ENCODE measurements around the gene LOC128125822.

LOC128125822 gene

GRCh38 chr6:63538550-63538949 lies 33.7 kb upstream of the LOC128125822 start:
- H3K4me3 Mint-ChIP-seq = no peak overlapping the region
- H3K27ac Mint-ChIP-seq = no peak overlapping the region
- H3K36me3 Mint-ChIP-seq (ENCODE audit: low read depth) = no peaks in the 10 kb centered on the region
- DNase-seq (ENCODE audit: low spot score) = no peak
- H3K27me3 Mint-ChIP-seq (ENCODE audit: low read depth) = peaks cover 38% of the 10 kb centered on the region
- H3K9me3 Mint-ChIP-seq = peaks cover 4% of the 10 kb centered on the region
- peaks cover 12% of the 10 kb centered on the region for H3K4me1 Mint-ChIP-seq (ENCODE audit: low read depth)

- no peak for DNase-seq (ENCODE audit: low spot score)
- Mint-ChIP-seq H3K27me3 (ENCODE audit: low read depth) (peaks cover 54% of the 10 kb centered on the region), H3K27ac (no peak overlapping the region), H3K36me3 (ENCODE audit: low read depth) (no peaks in the 10 kb centered on the region), H3K4me1 (ENCODE audit: low read depth) (peaks cover 5% of the 10 kb centered on the region), H3K9me3 (peaks cover 4% of the 10 kb centered on the region), H3K4me3 (no peak overlapping the region)
Measured at GRCh38 chr6:63543001-63543400, 29.3 kb upstream of the LOC128125822 start.

DNA sequence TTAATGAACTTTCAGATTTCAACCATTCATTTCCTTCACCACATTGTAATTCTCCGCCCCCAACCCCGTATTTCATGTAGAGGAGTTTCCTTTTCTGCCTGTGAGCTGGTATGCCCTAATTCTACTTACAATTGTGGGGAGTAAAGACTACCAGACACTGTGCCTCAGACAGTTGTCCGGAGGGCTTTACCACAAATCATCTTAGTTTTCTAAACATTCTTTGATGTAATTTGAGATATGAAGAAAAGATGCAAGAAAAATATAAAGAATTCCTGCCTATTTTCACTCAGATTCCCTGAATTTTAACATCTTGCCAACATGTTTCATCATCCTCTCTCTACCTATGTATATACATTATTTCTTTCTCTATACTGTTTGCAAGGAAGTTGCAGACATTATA lies 28.3 kb upstream of the LOC128125822 start:
- peaks cover 56% of the 10 kb centered on the region for H3K27me3 Mint-ChIP-seq (ENCODE audit: low read depth)
- H3K4me1 Mint-ChIP-seq (ENCODE audit: low read depth) = peaks cover 5% of the 10 kb centered on the region
- H3K4me3 Mint-ChIP-seq = no peak overlapping the region
- no peak for DNase-seq (ENCODE audit: low spot score)
- H3K36me3 Mint-ChIP-seq (ENCODE audit: low read depth) = no peaks in the 10 kb centered on the region
- H3K27ac Mint-ChIP-seq = no peak overlapping the region
- peaks cover 4% of the 10 kb centered on the region for H3K9me3 Mint-ChIP-seq

DNA sequence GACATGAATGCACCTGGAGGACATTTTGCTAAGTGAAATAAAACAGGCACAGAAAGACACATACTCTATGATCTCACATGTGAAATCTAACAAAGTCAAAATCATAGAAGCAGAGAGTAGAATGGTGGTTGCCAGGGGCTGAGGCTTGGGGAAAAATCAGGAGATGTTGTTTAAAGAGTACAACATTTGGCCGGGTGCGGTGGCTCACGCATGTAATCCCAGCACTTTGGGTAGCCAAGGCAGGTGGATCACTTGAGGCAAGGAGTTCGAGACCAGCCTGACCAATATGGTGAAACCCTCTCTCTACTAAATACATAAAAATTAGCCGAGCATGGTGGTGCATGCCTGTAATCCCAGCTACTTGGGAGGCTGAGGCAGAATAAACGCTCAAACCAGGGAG lies 26.0 kb upstream of the LOC128125822 start:
- Mint-ChIP-seq H3K27ac (no peak overlapping the region), H3K4me3 (no peak overlapping the region), H3K36me3 (ENCODE audit: low read depth) (no peaks in the 10 kb centered on the region), H3K4me1 (ENCODE audit: low read depth) (peaks cover 5% of the 10 kb centered on the region), H3K27me3 (ENCODE audit: low read depth) (peaks cover 37% of the 10 kb centered on the region), H3K9me3 (peaks cover 4% of the 10 kb centered on the region)
- DNase-seq (ENCODE audit: low spot score) = no peak

GRCh38 chr6:63546697-63547096 lies 25.6 kb upstream of the LOC128125822 start:
- no peak overlapping the region for H3K4me3 Mint-ChIP-seq
- DNase-seq (ENCODE audit: low spot score) = no peak
- H3K9me3 Mint-ChIP-seq = peaks cover 4% of the 10 kb centered on the region
- no peak overlapping the region for H3K27ac Mint-ChIP-seq
- H3K4me1 Mint-ChIP-seq (ENCODE audit: low read depth) = peaks cover 5% of the 10 kb centered on the region
- peaks cover 34% of the 10 kb centered on the region for H3K27me3 Mint-ChIP-seq (ENCODE audit: low read depth)
- no peaks in the 10 kb centered on the region for H3K36me3 Mint-ChIP-seq (ENCODE audit: low read depth)

GRCh38 chr6:63549076-63549475 lies 23.2 kb upstream of the LOC128125822 start:
- H3K9me3 Mint-ChIP-seq = no peaks in the 10 kb centered on the region
- peaks cover 13% of the 10 kb centered on the region for H3K4me1 Mint-ChIP-seq (ENCODE audit: low read depth)
- no peaks in the 10 kb centered on the region for H3K36me3 Mint-ChIP-seq (ENCODE audit: low read depth)
- peaks cover 16% of the 10 kb centered on the region for H3K27me3 Mint-ChIP-seq (ENCODE audit: low read depth)
- no peak for DNase-seq (ENCODE audit: low spot score)
- H3K27ac Mint-ChIP-seq = no peak overlapping the region
- no peak overlapping the region for H3K4me3 Mint-ChIP-seq

- Mint-ChIP-seq H3K27ac (no peak overlapping the region), H3K36me3 (ENCODE audit: low read depth) (no peaks in the 10 kb centered on the region), H3K4me3 (peak overlapping the region; percentile 16), H3K27me3 (ENCODE audit: low read depth) (peaks cover 7% of the 10 kb centered on the region), H3K9me3 (no peaks in the 10 kb centered on the region), H3K4me1 (ENCODE audit: low read depth) (peaks cover 15% of the 10 kb centered on the region)
- peak; percentile 19 for DNase-seq (ENCODE audit: low spot score)
Measured at GRCh38 chr6:63553208-63553607, 19.1 kb upstream of the LOC128125822 start.

DNA sequence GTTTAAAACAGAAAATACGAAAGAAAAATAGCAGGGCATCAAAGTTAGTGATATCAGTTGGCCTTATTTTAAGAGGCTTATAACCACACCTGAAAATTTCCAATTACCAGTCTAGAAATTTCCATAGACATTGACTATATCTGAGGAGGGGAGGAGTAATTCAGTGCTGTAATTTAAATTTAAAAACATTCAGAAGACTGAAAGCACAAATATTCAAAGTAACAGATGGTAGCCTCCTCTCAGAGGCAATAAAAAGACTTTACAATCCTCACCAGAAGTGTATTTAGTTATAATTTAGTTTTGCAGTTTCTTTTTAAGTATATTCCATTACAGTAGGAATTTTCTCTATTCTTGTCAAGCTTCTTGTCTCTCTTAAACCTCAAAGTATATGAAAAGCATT lies 18.4 kb upstream of the LOC128125822 start:
- no peak for DNase-seq (ENCODE audit: low spot score)
- Mint-ChIP-seq H3K36me3 (ENCODE audit: low read depth) (no peaks in the 10 kb centered on the region), H3K27ac (no peak overlapping the region), H3K4me1 (ENCODE audit: low read depth) (peaks cover 15% of the 10 kb centered on the region), H3K27me3 (ENCODE audit: low read depth) (peaks cover 10% of the 10 kb centered on the region), H3K4me3 (no peak overlapping the region), H3K9me3 (no peaks in the 10 kb centered on the region)

GRCh38 chr6:63554782-63555181 lies 17.5 kb upstream of the LOC128125822 start:
- Mint-ChIP-seq H3K9me3 (no peaks in the 10 kb centered on the region), H3K27me3 (ENCODE audit: low read depth) (peaks cover 10% of the 10 kb centered on the region), H3K27ac (no peak overlapping the region), H3K4me3 (no peak overlapping the region), H3K4me1 (ENCODE audit: low read depth) (peaks cover 15% of the 10 kb centered on the region), H3K36me3 (ENCODE audit: low read depth) (no peaks in the 10 kb centered on the region)
- DNase-seq (ENCODE audit: low spot score) = no peak

DNA sequence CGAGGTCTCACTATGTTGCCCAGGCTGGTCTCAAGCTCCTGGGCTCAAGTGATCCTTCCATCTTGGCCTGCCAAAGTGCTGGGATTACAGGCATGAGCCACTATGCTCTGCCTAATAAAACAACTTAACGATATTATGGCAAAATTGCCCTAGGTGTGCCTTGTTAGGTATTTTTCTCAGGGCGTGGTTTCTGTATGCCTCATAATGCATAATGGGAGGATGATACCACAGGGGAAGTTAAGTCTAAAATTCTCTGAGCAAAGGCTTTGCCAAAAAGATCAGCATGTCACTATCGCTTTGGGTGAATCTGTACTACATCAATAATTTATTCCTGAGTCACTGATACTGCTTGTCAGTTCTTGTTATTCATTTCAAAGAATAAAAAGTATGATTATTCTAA lies 15.9 kb upstream of the LOC128125822 start:
- Mint-ChIP-seq H3K9me3 (no peaks in the 10 kb centered on the region), H3K27ac (no peak overlapping the region), H3K4me3 (no peak overlapping the region), H3K36me3 (ENCODE audit: low read depth) (no peaks in the 10 kb centered on the region), H3K27me3 (ENCODE audit: low read depth) (peaks cover 13% of the 10 kb centered on the region), H3K4me1 (ENCODE audit: low read depth) (peaks cover 15% of the 10 kb centered on the region)
- DNase-seq (ENCODE audit: low spot score) = no peak

DNA sequence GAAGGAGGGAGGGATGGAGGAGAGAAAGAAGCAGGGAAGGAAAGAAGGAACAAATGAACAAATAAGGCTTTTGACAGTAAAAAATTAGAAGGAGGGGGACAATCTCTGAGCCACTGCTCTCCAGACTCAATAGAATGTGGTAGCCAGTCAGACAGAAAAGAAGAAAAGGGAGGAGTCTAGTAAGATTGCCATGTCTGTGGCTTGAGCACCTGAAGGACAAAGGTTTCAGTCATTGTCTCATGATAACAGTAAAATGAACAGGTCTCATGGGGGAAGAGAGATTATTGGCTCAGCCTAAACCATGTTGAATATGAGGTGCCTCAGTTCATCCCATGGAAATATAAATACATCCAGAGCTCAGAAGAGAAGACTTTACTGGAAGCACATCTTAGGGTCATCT lies 14.0 kb upstream of the LOC128125822 start:
- Mint-ChIP-seq H3K4me1 (ENCODE audit: low read depth) (peaks cover 11% of the 10 kb centered on the region), H3K27ac (no peak overlapping the region), H3K4me3 (no peak overlapping the region), H3K36me3 (ENCODE audit: low read depth) (no peaks in the 10 kb centered on the region), H3K9me3 (no peaks in the 10 kb centered on the region), H3K27me3 (ENCODE audit: low read depth) (peaks cover 14% of the 10 kb centered on the region)
- DNase-seq (ENCODE audit: low spot score) = no peak

- Mint-ChIP-seq H3K36me3 (ENCODE audit: low read depth) (no peaks in the 10 kb centered on the region), H3K27me3 (ENCODE audit: low read depth) (peaks cover 14% of the 10 kb centered on the region), H3K9me3 (no peaks in the 10 kb centered on the region), H3K4me1 (ENCODE audit: low read depth) (peaks cover 8% of the 10 kb centered on the region), H3K27ac (no peak overlapping the region), H3K4me3 (no peak overlapping the region)
- DNase-seq (ENCODE audit: low spot score) = no peak
Measured at GRCh38 chr6:63560801-63561287, 11.4 kb upstream of the LOC128125822 start.

GRCh38 chr6:63561288-63561687 lies 11.0 kb upstream of the LOC128125822 start:
- DNase-seq (ENCODE audit: low spot score) = no peak
- Mint-ChIP-seq H3K27me3 (ENCODE audit: low read depth) (peaks cover 12% of the 10 kb centered on the region), H3K27ac (no peak overlapping the region), H3K4me1 (ENCODE audit: low read depth) (peaks cover 8% of the 10 kb centered on the region), H3K9me3 (no peaks in the 10 kb centered on the region), H3K36me3 (ENCODE audit: low read depth) (no peaks in the 10 kb centered on the region), H3K4me3 (no peak overlapping the region)

DNA sequence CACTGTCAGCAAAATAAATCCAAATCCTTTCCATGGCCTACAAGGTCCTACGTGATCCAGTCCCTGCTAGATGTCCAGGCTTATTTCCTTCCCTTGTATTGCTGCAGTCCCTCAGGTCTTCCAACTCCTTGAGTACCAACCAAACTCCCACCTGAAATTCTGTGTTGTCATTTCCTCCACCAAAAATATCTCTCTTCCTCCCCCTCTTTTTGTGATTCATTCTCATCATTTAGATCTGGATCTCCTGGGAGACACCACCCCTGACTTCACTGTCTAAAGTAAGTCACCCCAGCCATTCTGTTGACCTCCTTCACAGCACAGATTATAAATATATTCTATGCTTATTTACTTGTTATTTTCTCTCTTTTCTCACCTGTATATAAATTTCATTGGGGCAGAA lies 9.0 kb upstream of the LOC128125822 start:
- Mint-ChIP-seq H3K9me3 (no peaks in the 10 kb centered on the region), H3K4me3 (no peak overlapping the region), H3K4me1 (ENCODE audit: low read depth) (peaks cover 11% of the 10 kb centered on the region), H3K27me3 (ENCODE audit: low read depth) (peaks cover 7% of the 10 kb centered on the region), H3K36me3 (ENCODE audit: low read depth) (peaks cover 3% of the 10 kb centered on the region), H3K27ac (no peak overlapping the region)
- DNase-seq (ENCODE audit: low spot score) = no peak

- no peak overlapping the region for H3K27ac Mint-ChIP-seq
- DNase-seq (ENCODE audit: low spot score) = no peak
- no peak overlapping the region for H3K4me3 Mint-ChIP-seq
- H3K27me3 Mint-ChIP-seq (ENCODE audit: low read depth) = peaks cover 4% of the 10 kb centered on the region
- no peaks in the 10 kb centered on the region for H3K9me3 Mint-ChIP-seq
- peaks cover 3% of the 10 kb centered on the region for H3K36me3 Mint-ChIP-seq (ENCODE audit: low read depth)
- peaks cover 11% of the 10 kb centered on the region for H3K4me1 Mint-ChIP-seq (ENCODE audit: low read depth)
Measured at GRCh38 chr6:63565058-63565726, 7.1 kb upstream of the LOC128125822 start.
